Skeletal muscle tissue (tissue), 4 donors: ENCODE data around the gene BCAT1. TPM values are rescaled to one million over a fixed set of nuclear protein-coding genes. Genes with fewer than 3 reads are reported as not detected.

Experiments used
- H3K27ac ChIP-seq: one replicate; pipeline ENCODE4 v1.7.0; 2013; ENCODE audit warnings: mild to moderate bottlenecking, low read depth, low read length, inconsistent platforms
- H3K27me3 ChIP-seq, 3 donors: one replicate each; pipeline ENCODE4 v1.7.0; 2013; ENCODE audit warnings: low read length in 3 of 3; ENCODE audit not compliant: control insufficient read depth in 3 of 3, insufficient read depth in 3 of 3
- H3K36me3 ChIP-seq, 3 donors: one replicate each; pipeline ENCODE4 v1.7.0; 2013; ENCODE audit warnings: low read length in 3 of 3; ENCODE audit not compliant: control insufficient read depth in 3 of 3, insufficient read depth in 3 of 3
- H3K4me1 ChIP-seq, 3 donors: one replicate each; pipeline ENCODE4 v1.7.0; 2013; ENCODE audit warnings: low read length in 3 of 3, mild to moderate bottlenecking in 3 of 3; ENCODE audit not compliant: control insufficient read depth in 3 of 3, insufficient read depth in 3 of 3
- H3K4me3 ChIP-seq, 3 donors: one replicate each; pipeline ENCODE4 v1.7.0; 2013; ENCODE audit warnings: low read length in 3 of 3
- H3K9ac ChIP-seq, 3 donors: one replicate each; pipeline ENCODE4 v1.7.0; 2013; ENCODE audit warnings: low read length in 3 of 3, mild to moderate bottlenecking in 3 of 3, moderate library complexity in 2 of 3, low read depth in 1 of 3
- H3K9me3 ChIP-seq, 3 donors: one replicate each; pipeline ENCODE4 v1.7.0; 2013; ENCODE audit warnings: low read length in 3 of 3; ENCODE audit not compliant: control insufficient read depth in 3 of 3
- total RNA-seq: library from RNA; depleted of rRNA; stranded (reverse); fragments of >200 nt; gene quantifications from one replicate; pipeline ENCODE4 v1.2.3, GENCODE V29; 2014
- donor health status: Osteomylitis.

Gene BCAT1
- total RNA-seq, 1 donor from 2014 or later, result 33.4 TPM

- H3K9me3 ChIP-seq, result no peaks in the 10 kb centered on the region
- no peak overlapping the region for H3K4me3 ChIP-seq
- no peaks in the 10 kb centered on the region for H3K27me3 ChIP-seq
Observed at GRCh38 chr12:24890048-24890803, 58.7 kb downstream of the BCAT1 start.

GRCh38 chr12:24889411-24889810 is 59.5 kb downstream of the BCAT1 start:
- Histone ChIP-seq H3K36me3 (no peaks in the 10 kb centered on the region), H3K9me3 (no peaks in the 10 kb centered on the region), H3K27ac (no peak overlapping the region), H3K27me3 (no peaks in the 10 kb centered on the region), H3K4me3 (no peak overlapping the region), H3K4me1 (no peaks in the 10 kb centered on the region), H3K9ac (no peak overlapping the region)

More at GRCh38 chr12:24890048-24890803, 58.7 kb downstream of the BCAT1 start:
- Histone ChIP-seq H3K36me3 (no peaks in the 10 kb centered on the region), H3K4me1 (no peaks in the 10 kb centered on the region), H3K27ac (no peak overlapping the region), H3K9ac (no peak overlapping the region)

GRCh38 chr12:24888813-24889212 is 60.1 kb downstream of the BCAT1 start:
- H3K27ac ChIP-seq, result no peak overlapping the region
- no peak overlapping the region for H3K4me3 ChIP-seq
- H3K4me1 ChIP-seq, result no peaks in the 10 kb centered on the region
- H3K9me3 ChIP-seq, result no peaks in the 10 kb centered on the region
- no peak overlapping the region for H3K9ac ChIP-seq
- no peaks in the 10 kb centered on the region for H3K36me3 ChIP-seq
- H3K27me3 ChIP-seq, result no peaks in the 10 kb centered on the region

GRCh38 chr12:24884911-24885310 is 64.0 kb downstream of the BCAT1 start:
- Histone ChIP-seq H3K27me3 (no peaks in the 10 kb centered on the region), H3K9me3 (no peaks in the 10 kb centered on the region), H3K9ac (no peak overlapping the region), H3K4me3 (no peak overlapping the region), H3K27ac (no peak overlapping the region), H3K36me3 (no peaks in the 10 kb centered on the region), H3K4me1 (no peaks in the 10 kb centered on the region)

- Histone ChIP-seq H3K4me3 (no peak overlapping the region), H3K9ac (no peak overlapping the region), H3K27me3 (no peaks in the 10 kb centered on the region), H3K4me1 (no peaks in the 10 kb centered on the region), H3K9me3 (no peaks in the 10 kb centered on the region), H3K27ac (no peak overlapping the region), H3K36me3 (no peaks in the 10 kb centered on the region)
Observed at GRCh38 chr12:24881724-24882371, 67.1 kb downstream of the BCAT1 start.

- Histone ChIP-seq H3K4me3 (no peak overlapping the region), H3K36me3 (no peaks in the 10 kb centered on the region), H3K9ac (no peak overlapping the region), H3K27ac (no peak overlapping the region), H3K4me1 (no peaks in the 10 kb centered on the region), H3K27me3 (no peaks in the 10 kb centered on the region), H3K9me3 (no peaks in the 10 kb centered on the region)
Observed at GRCh38 chr12:24881227-24881626, 67.7 kb downstream of the BCAT1 start.

GRCh38 chr12:24880732-24881131 is 68.2 kb downstream of the BCAT1 start:
- Histone ChIP-seq H3K27me3 (no peaks in the 10 kb centered on the region), H3K9ac (no peak overlapping the region), H3K27ac (no peak overlapping the region), H3K36me3 (no peaks in the 10 kb centered on the region), H3K9me3 (no peaks in the 10 kb centered on the region), H3K4me1 (no peaks in the 10 kb centered on the region), H3K4me3 (no peak overlapping the region)

GRCh38 chr12:24879644-24880043 is 69.3 kb downstream of the BCAT1 start:
- Histone ChIP-seq H3K36me3 (no peaks in the 10 kb centered on the region), H3K4me1 (no peaks in the 10 kb centered on the region), H3K27ac (no peak overlapping the region), H3K9me3 (no peaks in the 10 kb centered on the region), H3K27me3 (no peaks in the 10 kb centered on the region), H3K4me3 (no peak overlapping the region), H3K9ac (no peak overlapping the region)

- H3K27ac ChIP-seq, result no peak overlapping the region
- no peaks in the 10 kb centered on the region for H3K36me3 ChIP-seq
- no peaks in the 10 kb centered on the region for H3K27me3 ChIP-seq
- no peak overlapping the region for H3K4me3 ChIP-seq
- H3K4me1 ChIP-seq, result no peaks in the 10 kb centered on the region
- H3K9ac ChIP-seq, result no peak overlapping the region
- H3K9me3 ChIP-seq, result no peaks in the 10 kb centered on the region
Observed at GRCh38 chr12:24875014-24875413, 73.9 kb downstream of the BCAT1 start.

GRCh38 chr12:24872211-24872610 is 76.7 kb downstream of the BCAT1 start:
- no peaks in the 10 kb centered on the region for H3K4me1 ChIP-seq
- no peaks in the 10 kb centered on the region for H3K27me3 ChIP-seq
- no peak overlapping the region for H3K27ac ChIP-seq
- H3K4me3 ChIP-seq, result no peak overlapping the region
- H3K9ac ChIP-seq, result no peak overlapping the region
- no peaks in the 10 kb centered on the region for H3K36me3 ChIP-seq
- H3K9me3 ChIP-seq, result no peaks in the 10 kb centered on the region
